K562 (cell line): Measurements from ENCODE around the gene OR52A5. TPM values are rescaled to one million over a fixed set of nuclear protein-coding genes. Genes with fewer than 3 reads are reported as not detected.

Source experiments
- CBFB ChIP-seq: sonication (generic); formaldehyde crosslinking; IDR thresholded peaks from 2 replicates; pipeline ENCODE4 v1.4.0; 2020; ENCODE audit warnings: mild to moderate bottlenecking, missing genetic modification reagents
- CHD2 ChIP-seq: IDR thresholded peaks from 2 replicates; pipeline ENCODE4 v1.6.1; 2011; ENCODE audit warnings: low read depth, low read length
- FOS ChIP-seq: IDR thresholded peaks from 3 replicates; pipeline ENCODE4 v1.6.1; 2011; ENCODE audit not compliant: insufficient read length; ENCODE audit errors: extremely low read depth
- HDAC2 ChIP-seq: fragments of 450-650 bp; IDR thresholded peaks from 2 replicates; pipeline ENCODE4 v1.6.1; 2016; ENCODE audit warnings: mild to moderate bottlenecking
- HNRNPLL ChIP-seq: fragments of 200-400 bp; formaldehyde crosslinking; IDR thresholded peaks from 2 replicates; pipeline ENCODE4 v1.6.1; 2017; ENCODE audit warnings: low read length, low read depth, mild to moderate bottlenecking; ENCODE audit not compliant: poor library complexity, severe bottlenecking
- MCM3 ChIP-seq: fragments of 450-650 bp; IDR thresholded peaks from 2 replicates; pipeline ENCODE4 v1.6.1; 2016
- MEIS2 ChIP-seq: fragments of 450-650 bp; IDR thresholded peaks from 2 replicates; pipeline ENCODE4 v1.6.1; 2014; ENCODE audit warnings: mild to moderate bottlenecking; ENCODE audit not compliant: partially characterized antibody
- NR1H2 ChIP-seq: sonication (generic); formaldehyde crosslinking; IDR thresholded peaks from 2 replicates; pipeline ENCODE4 v1.4.0; 2020; ENCODE audit warnings: mild to moderate bottlenecking, missing genetic modification reagents
- NR2C2 ChIP-seq, 2 experiments: fragments of 200-800 bp in 1 of 2; sonication (Bioruptor generic) in 1 of 2; sonication (generic) in 1 of 2; formaldehyde crosslinking in 1 of 2; IDR thresholded peaks; 2 replicates each; pipeline versions ENCODE4 v1.6.1 to v1.8.0; 2016 to 2022; ENCODE audit warnings: mild to moderate bottlenecking in 1 of 2, missing compliant biosample characterization in 1 of 2, missing genetic modification characterization in 1 of 2, missing genetic modification reagents in 1 of 2
- POLR2B ChIP-seq: fragments of 450-650 bp; IDR thresholded peaks from 2 replicates; pipeline ENCODE4 v1.6.1; 2018; ENCODE audit warnings: low read depth; ENCODE audit not compliant: partially characterized antibody
- POLR2H ChIP-seq: IDR thresholded peaks from 2 replicates; pipeline ENCODE4 v1.6.1; 2016; ENCODE audit warnings: missing genetic modification characterization, low read depth, mild to moderate bottlenecking, control low read depth, missing compliant biosample characterization, moderate library complexity
- PRPF4 ChIP-seq: fragments of 200-400 bp; formaldehyde crosslinking; IDR thresholded peaks from one replicate; pipeline ENCODE4 v1.6.1; 2017; ENCODE audit warnings: low read length, low read depth, mild to moderate bottlenecking; ENCODE audit not compliant: insufficient read depth, poor library complexity, severe bottlenecking
- RBM34 ChIP-seq: fragments of 200-400 bp; formaldehyde crosslinking; IDR thresholded peaks from 2 replicates; pipeline ENCODE4 v1.6.1; 2018; ENCODE audit warnings: low read length, borderline replicate concordance; ENCODE audit not compliant: insufficient read depth
- SIX5 ChIP-seq, 2 experiments: IDR thresholded peaks; 2 replicates each; pipeline ENCODE4 v1.6.1; 2011; ENCODE audit warnings: low read length in 2 of 2, borderline replicate concordance in 1 of 2, low read depth in 1 of 2, mild to moderate bottlenecking in 1 of 2, moderate library complexity in 1 of 2; ENCODE audit not compliant: insufficient read depth in 1 of 2
- THRAP3 ChIP-seq: fragments of 450-650 bp; IDR thresholded peaks from 2 replicates; pipeline ENCODE4 v1.6.1; 2016; ENCODE audit warnings: mild to moderate bottlenecking, inconsistent platforms, borderline replicate concordance
- ZFX ChIP-seq: sonication (generic); formaldehyde crosslinking; IDR thresholded peaks from 2 replicates; pipeline ENCODE4 v1.8.0; 2022; ENCODE audit warnings: mild to moderate bottlenecking, missing genetic modification reagents, moderate library complexity
- ZNF445 ChIP-seq: fragments of 250-450 bp; sonication (Bioruptor Pico); IDR thresholded peaks from 2 replicates; pipeline ENCODE4 v1.4.0; 2020; ENCODE audit warnings: low read depth, mild to moderate bottlenecking, moderate library complexity
- polyA plus RNA-seq, 8 experiments: library from polyadenylated mRNA; depleted of rRNA in 4 of 8; stranded (reverse) in 5 of 8; unstranded in 3 of 8; fragments of >200 nt; fragmentation: Nextera tagmentation in 2 of 8; fragmentation: Illumina TruSeq in 1 of 8; extraction: Ambion mirVana in 2 of 8; extraction: Trizol in 1 of 8; gene quantifications; 2 replicates each; pipeline versions ENCODE4 v1.2.1 to v1.2.3, GENCODE V29; 2011 to 2014; ENCODE audit warnings: inconsistent platforms in 1 of 8, missing spikeins in 1 of 8
- total RNA-seq, 7 experiments: library from RNA; depleted of rRNA in 6 of 7; stranded (reverse); fragments of >200 nt in 6 of 7; fragmentation: Illumina TruSeq in 2 of 7; extraction: Trizol in 2 of 7; gene quantifications; 2 replicates each; pipeline versions ENCODE4 v1.2.1 to v1.2.3, GENCODE V29; 2011 to 2021; ENCODE audit warnings: low replicate concordance in 1 of 7
- TF ChIP-seq, protein P1 (sequence below): fragments of 250-450 bp; sonication (Bioruptor Pico); IDR thresholded peaks from 2 replicates; pipeline ENCODE4 v1.4.0; 2020
- TF ChIP-seq, protein P2 (sequence below): fragments of 450-650 bp; IDR thresholded peaks from 2 replicates; pipeline ENCODE4 v1.6.1; 2018; ENCODE audit warnings: mild to moderate bottlenecking, low read depth; ENCODE audit not compliant: partially characterized antibody
- TF ChIP-seq, protein P3 (sequence below): fragments of 450-650 bp; conservative IDR thresholded peaks from 2 replicates; pipeline ENCODE4 v1.6.1; 2016; ENCODE audit warnings: missing genetic modification characterization, low read depth, mild to moderate bottlenecking, missing compliant biosample characterization, moderate library complexity

OR52A5 gene
- total and polyA plus RNA-seq, 9 of the 15 experiments (the other 6 are each of a cell fraction or from before 2014, with no cell fraction given): 0.04 to 1.1 (median 0.94) TPM; not detected in 6

DNA sequence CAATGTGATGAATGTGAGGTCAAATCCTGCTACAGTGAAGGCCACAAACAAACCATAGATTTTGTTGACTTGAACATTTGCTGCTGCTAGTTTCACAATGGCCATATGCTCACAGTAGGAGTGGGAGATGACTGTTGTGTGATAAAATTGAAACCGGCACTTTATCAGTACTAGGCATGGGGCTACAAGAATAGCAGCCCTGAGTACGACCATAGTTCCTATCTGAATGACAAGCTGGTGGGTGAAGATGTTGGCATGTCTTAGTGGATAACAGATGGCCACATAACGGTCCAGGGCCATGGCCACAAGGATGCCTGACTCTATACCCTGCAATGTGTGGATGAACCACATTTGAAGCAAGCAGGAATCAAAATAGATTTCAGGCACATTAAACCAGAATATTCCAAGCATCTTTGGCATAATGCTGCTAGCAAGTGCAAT lies 13.6 kb upstream of the OR52A5 start (continued):
- TF ChIP-seq CBFB (CRISPR knock-in tag): no peak
- TF ChIP-seq ZFX: peak; percentile 52
- TF ChIP-seq, protein P1, sequence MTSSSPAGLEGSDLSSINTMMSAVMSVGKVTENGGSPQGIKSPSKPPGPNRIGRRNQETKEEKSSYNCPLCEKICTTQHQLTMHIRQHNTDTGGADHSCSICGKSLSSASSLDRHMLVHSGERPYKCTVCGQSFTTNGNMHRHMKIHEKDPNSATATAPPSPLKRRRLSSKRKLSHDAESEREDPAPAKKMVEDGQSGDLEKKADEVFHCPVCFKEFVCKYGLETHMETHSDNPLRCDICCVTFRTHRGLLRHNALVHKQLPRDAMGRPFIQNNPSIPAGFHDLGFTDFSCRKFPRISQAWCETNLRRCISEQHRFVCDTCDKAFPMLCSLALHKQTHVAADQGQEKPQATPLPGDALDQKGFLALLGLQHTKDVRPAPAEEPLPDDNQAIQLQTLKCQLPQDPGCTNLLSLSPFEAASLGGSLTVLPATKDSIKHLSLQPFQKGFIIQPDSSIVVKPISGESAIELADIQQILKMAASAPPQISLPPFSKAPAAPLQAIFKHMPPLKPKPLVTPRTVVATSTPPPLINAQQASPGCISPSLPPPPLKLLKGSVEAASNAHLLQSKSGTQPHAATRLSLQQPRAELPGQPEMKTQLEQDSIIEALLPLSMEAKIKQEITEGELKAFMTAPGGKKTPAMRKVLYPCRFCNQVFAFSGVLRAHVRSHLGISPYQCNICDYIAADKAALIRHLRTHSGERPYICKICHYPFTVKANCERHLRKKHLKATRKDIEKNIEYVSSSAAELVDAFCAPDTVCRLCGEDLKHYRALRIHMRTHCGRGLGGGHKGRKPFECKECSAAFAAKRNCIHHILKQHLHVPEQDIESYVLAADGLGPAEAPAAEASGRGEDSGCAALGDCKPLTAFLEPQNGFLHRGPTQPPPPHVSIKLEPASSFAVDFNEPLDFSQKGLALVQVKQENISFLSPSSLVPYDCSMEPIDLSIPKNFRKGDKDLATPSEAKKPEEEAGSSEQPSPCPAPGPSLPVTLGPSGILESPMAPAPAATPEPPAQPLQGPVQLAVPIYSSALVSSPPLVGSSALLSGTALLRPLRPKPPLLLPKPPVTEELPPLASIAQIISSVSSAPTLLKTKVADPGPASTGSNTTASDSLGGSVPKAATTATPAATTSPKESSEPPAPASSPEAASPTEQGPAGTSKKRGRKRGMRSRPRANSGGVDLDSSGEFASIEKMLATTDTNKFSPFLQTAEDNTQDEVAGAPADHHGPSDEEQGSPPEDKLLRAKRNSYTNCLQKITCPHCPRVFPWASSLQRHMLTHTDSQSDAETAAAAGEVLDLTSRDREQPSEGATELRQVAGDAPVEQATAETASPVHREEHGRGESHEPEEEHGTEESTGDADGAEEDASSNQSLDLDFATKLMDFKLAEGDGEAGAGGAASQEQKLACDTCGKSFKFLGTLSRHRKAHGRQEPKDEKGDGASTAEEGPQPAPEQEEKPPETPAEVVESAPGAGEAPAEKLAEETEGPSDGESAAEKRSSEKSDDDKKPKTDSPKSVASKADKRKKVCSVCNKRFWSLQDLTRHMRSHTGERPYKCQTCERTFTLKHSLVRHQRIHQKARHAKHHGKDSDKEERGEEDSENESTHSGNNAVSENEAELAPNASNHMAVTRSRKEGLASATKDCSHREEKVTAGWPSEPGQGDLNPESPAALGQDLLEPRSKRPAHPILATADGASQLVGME: no peak
- TF ChIP-seq POLR2B: no peak
- no peak for TF ChIP-seq NR1H2 (CRISPR knock-in tag)
- TF ChIP-seq, protein P2, sequence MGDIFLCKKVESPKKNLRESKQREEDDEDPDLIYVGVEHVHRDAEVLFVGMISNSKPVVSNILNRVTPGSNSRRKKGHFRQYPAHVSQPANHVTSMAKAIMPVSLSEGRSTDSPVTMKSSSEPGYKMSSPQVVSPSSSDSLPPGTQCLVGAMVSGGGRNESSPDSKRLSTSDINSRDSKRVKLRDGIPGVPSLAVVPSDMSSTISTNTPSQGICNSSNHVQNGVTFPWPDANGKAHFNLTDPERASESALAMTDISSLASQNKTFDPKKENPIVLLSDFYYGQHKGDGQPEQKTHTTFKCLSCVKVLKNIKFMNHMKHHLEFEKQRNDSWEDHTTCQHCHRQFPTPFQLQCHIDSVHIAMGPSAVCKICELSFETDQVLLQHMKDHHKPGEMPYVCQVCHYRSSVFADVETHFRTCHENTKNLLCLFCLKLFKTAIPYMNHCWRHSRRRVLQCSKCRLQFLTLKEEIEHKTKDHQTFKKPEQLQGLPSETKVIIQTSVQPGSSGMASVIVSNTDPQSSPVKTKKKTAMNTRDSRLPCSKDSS: no peak
- TF ChIP-seq, protein P3, sequence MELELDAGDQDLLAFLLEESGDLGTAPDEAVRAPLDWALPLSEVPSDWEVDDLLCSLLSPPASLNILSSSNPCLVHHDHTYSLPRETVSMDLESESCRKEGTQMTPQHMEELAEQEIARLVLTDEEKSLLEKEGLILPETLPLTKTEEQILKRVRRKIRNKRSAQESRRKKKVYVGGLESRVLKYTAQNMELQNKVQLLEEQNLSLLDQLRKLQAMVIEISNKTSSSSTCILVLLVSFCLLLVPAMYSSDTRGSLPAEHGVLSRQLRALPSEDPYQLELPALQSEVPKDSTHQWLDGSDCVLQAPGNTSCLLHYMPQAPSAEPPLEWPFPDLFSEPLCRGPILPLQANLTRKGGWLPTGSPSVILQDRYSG (tag): peak; percentile 65; the same call in 1 of the 2 replicates
- TF ChIP-seq RBM34: no peak
- no peak for TF ChIP-seq PRPF4
- TF ChIP-seq HNRNPLL: no peak
- TF ChIP-seq SIX5 (IDR thresholded peaks at IDR 0.05; ENCODE audit: borderline replicate concordance in 1 of 2, insufficient read depth in 1 of 2, low read depth in 1 of 2, low read length in 2 of 2): no peak
- TF ChIP-seq THRAP3: 0 out of 2 replicates have a peak, but pooled peaks have one; percentile 14
- TF ChIP-seq MEIS2: peak; percentile 87
- peak; percentile 85 for TF ChIP-seq HDAC2
- TF ChIP-seq ZNF445 (CRISPR knock-in tag): 0 out of 2 replicates have a peak, but pooled peaks have one; percentile 59
- no peak for TF ChIP-seq NR2C2 (CRISPR knock-in tag; IDR thresholded peaks at IDR 0.05)
- TF ChIP-seq NR2C2 (tag; IDR thresholded peaks at IDR 0.05): no peak
- TF ChIP-seq CHD2: 0 out of 2 replicates have a peak, but pooled peaks have one; percentile 11
- TF ChIP-seq MCM3: no peak
- no peak for TF ChIP-seq FOS
- no peak for TF ChIP-seq POLR2H (tag)
